PC-3 (cell line): ENCODE data around the gene SYVN1.

ENCODE experiments used
- EZH2 ChIP-seq: fragments of 300-600 bp; sonication (generic); IDR thresholded peaks from one replicate; pipeline ENCODE4 v1.6.1; 2017; ENCODE audit warnings: antibody characterized with exemption, mild to moderate bottlenecking, low read length; ENCODE audit not compliant: unreplicated experiment
- EZH2phosphoT487 ChIP-seq: fragments of 300-600 bp; sonication (generic); IDR thresholded peaks from 2 replicates; pipeline ENCODE4 v1.6.1; 2018; ENCODE audit warnings: mild to moderate bottlenecking, antibody characterized with exemption, low read length, borderline replicate concordance
- TF ChIP-seq, protein P1 (sequence below): fragments of 300-600 bp; sonication (generic); conservative IDR thresholded peaks from 2 replicates; pipeline ENCODE4 v1.5.1; 2017; ENCODE audit warnings: antibody characterized with exemption, low read depth, mild to moderate bottlenecking, low read length

- TF ChIP-seq, protein P1, sequence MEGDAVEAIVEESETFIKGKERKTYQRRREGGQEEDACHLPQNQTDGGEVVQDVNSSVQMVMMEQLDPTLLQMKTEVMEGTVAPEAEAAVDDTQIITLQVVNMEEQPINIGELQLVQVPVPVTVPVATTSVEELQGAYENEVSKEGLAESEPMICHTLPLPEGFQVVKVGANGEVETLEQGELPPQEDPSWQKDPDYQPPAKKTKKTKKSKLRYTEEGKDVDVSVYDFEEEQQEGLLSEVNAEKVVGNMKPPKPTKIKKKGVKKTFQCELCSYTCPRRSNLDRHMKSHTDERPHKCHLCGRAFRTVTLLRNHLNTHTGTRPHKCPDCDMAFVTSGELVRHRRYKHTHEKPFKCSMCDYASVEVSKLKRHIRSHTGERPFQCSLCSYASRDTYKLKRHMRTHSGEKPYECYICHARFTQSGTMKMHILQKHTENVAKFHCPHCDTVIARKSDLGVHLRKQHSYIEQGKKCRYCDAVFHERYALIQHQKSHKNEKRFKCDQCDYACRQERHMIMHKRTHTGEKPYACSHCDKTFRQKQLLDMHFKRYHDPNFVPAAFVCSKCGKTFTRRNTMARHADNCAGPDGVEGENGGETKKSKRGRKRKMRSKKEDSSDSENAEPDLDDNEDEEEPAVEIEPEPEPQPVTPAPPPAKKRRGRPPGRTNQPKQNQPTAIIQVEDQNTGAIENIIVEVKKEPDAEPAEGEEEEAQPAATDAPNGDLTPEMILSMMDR: no peak
- no peak for TF ChIP-seq EZH2
- no peak for TF ChIP-seq EZH2phosphoT487
Measured at GRCh38 chr11:65127473-65128181, 6.7 kb downstream of the SYVN1 start.
